NCI-H748 treated with DMSO at 0.1 percent for 48 hours (cell line): ENCODE results near the gene PPP2R5E.

Experiments
- DNase-seq: peaks from one replicate; lab custom pipeline; 2025; lab: John Stamatoyannopoulos, UW

Gene PPP2R5E

GRCh38 chr14:63432228-63432627 lies 110.9 kb downstream of the PPP2R5E start:
- peak; percentile 67 for DNase-seq

GRCh38 chr14:63431466-63431865 lies 111.7 kb downstream of the PPP2R5E start:
- DNase-seq, result no peak

- DNase-seq, result no peak
Observed at GRCh38 chr14:63428486-63428885, 114.7 kb downstream of the PPP2R5E start.

- DNase-seq, result no peak
Observed at GRCh38 chr14:63426838-63427352, 116.3 kb downstream of the PPP2R5E start.

GRCh38 chr14:63423889-63424288 lies 119.3 kb downstream of the PPP2R5E start:
- no peak for DNase-seq

GRCh38 chr14:63423381-63423780 lies 119.8 kb downstream of the PPP2R5E start:
- no peak for DNase-seq

- no peak for DNase-seq
Observed at GRCh38 chr14:63421919-63422318, 121.3 kb downstream of the PPP2R5E start.

- DNase-seq, result no peak
Observed at GRCh38 chr14:63421226-63421625, 122.0 kb downstream of the PPP2R5E start.

- no peak for DNase-seq
Observed at GRCh38 chr14:63418020-63418419, 125.2 kb downstream of the PPP2R5E start.

- no peak for DNase-seq
Observed at GRCh38 chr14:63413009-63413408, 130.2 kb downstream of the PPP2R5E start.

- no peak for DNase-seq
Observed at GRCh38 chr14:63406333-63406732, 136.8 kb downstream of the PPP2R5E start.

GRCh38 chr14:63405715-63406114 lies 137.5 kb downstream of the PPP2R5E start:
- no peak for DNase-seq

- DNase-seq, result no peak
Observed at GRCh38 chr14:63404906-63405305, 138.3 kb downstream of the PPP2R5E start.

- DNase-seq, result no peak
Observed at GRCh38 chr14:63401646-63402045, 141.5 kb downstream of the PPP2R5E start.

- DNase-seq, result no peak
Observed at GRCh38 chr14:63398952-63399351, 144.2 kb downstream of the PPP2R5E start.

GRCh38 chr14:63394841-63395240 lies 148.3 kb downstream of the PPP2R5E start:
- no peak for DNase-seq

GRCh38 chr14:63394432-63394831 lies 148.7 kb downstream of the PPP2R5E start:
- no peak for DNase-seq

GRCh38 chr14:63393012-63393411 lies 150.2 kb downstream of the PPP2R5E start:
- no peak for DNase-seq

GRCh38 chr14:63392236-63392635 lies 150.9 kb downstream of the PPP2R5E start:
- DNase-seq, result no peak

GRCh38 chr14:63388766-63389431 lies 154.3 kb downstream of the PPP2R5E start:
- peak; percentile 28 for DNase-seq

GRCh38 chr14:63387711-63388110 lies 155.5 kb downstream of the PPP2R5E start:
- no peak for DNase-seq

- no peak for DNase-seq
Observed at GRCh38 chr14:63383776-63384367, 159.3 kb downstream of the PPP2R5E start.

- DNase-seq, result no peak
Observed at GRCh38 chr14:63378444-63378843, 164.7 kb downstream of the PPP2R5E start.

- no peak for DNase-seq
Observed at GRCh38 chr14:63375769-63376168, 167.4 kb downstream of the PPP2R5E start.
